NCI-H1930 (cell line): ENCODE measurements around the gene C1QL2.
A peak's percentile ranks its signal among the peaks of the same experiment; 100 is the strongest.

Experiments used
- DNase-seq, 2 experiments: peaks; one replicate each; lab custom pipeline; 2025; lab: John Stamatoyannopoulos, UW

Gene C1QL2

DNA sequence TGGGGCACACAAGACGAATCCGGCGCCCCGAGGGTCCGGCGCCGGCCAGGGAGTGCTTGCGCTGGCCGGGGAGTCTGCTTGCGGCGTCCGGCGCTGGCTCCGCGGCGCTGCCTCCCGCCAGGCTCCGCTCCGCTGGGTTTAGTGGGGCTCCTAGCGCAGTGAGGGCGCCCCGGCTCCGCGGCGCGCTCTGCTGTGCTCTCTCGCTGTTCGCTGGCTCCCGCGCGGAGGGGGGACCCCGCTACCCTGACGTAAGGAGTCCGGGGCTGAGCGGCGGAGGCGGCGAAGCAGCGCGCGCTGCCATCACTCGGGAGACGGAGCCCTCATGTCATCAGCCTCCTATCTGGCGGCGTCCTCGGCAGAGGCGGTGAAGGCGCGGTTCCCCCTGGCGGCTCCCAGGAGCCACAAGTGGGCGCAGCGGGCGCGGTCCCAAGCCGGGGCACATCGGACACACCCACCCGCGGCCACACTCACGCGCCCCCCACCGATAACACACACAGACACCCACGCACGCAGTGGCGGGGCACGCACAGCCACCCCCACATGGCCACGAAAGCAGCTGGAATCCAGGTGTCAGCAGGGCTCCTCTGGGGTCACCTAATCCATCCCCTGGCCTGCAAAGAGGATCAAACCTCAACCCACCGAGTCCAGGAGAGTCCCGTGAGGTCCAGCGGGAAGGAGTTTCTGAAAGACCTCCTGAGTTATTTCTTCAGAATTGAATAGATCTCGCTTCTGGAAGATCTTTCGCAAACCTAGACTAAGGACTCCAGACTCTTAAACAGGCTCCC lies at the start of gene C1QL2:
TSS of gene C1QL2 (minus strand) at position 189 of the 785 bp plus-strand sequence. CDS start 482 bp downstream, outside the sequence.
- peak; percentile 60 to 78 for DNase-seq

DNA sequence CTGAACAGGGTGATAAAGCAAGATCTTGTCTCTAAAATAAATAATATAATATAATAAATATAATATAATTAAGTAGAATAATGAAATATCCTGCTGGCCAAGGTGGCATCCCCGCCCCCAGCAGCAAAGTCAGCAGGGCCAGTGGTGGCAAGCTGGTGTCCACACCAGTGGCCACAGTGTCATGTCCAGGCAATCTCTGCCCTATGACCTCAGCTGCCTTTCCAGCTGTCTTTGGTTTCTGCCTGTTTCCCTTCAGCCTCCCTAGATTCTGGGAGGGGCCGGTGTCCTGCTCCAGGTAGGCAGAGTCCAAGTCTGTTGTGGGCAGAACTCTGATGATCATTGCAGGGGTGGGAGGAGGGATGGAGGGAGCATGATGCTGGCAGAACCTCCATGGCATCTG lies 48.9 kb upstream of the C1QL2 start:
- no peak for DNase-seq

DNA sequence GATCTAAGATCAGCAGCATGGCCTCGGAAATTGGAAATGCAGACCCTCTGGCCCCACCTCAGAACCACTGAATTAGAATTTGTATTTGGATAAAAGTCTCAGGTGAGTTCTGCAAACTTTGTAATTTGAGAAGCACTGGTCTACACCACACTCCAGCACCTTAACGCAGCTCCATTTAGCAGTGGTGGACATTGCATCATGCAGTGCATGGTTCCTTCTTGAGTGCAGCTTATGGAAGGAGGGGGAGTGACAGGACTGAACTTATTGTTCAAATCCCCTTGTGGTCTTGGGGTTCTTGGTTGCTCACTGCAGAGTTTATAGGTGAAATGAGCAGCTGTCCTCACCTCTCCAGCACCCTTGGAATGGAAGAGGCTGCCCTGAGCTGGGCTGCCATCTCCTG lies 47.6 kb upstream of the C1QL2 start:
- DNase-seq = no peak

DNA sequence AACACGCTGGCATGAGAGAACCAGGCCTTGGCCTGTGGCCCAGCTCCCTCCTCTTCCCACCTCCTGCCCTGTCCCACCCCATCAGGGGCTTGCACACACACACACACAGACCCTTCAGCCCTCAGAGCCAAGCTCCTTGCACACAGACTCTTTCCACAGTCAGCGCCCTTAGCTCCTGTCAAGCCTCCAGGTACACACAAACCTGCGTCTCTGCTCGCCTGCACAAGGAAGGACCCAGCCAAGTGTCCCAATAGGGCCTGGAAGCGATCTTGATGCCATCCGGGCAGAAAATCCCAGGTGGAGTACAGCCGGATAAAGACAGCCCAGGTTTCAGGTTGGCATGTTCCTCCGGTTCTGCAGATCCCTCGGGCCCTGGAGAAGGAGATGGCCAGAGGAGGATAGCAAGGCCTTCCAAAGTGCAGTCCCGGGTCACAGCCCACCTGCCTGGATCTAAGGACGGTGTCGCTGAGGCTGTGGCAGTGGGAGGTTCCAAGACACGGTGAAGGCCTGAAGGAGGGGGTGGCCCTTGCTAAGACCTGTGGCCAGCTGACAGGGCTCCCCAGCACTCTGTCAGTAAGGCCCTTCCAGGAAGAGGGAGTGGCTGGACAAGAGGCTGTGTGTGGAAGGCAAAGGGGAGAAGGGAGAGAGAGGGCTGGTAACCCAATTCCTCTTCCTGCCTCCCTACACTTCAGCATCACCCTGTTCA lies 46.6 kb upstream of the C1QL2 start:
- no peak for DNase-seq

DNA sequence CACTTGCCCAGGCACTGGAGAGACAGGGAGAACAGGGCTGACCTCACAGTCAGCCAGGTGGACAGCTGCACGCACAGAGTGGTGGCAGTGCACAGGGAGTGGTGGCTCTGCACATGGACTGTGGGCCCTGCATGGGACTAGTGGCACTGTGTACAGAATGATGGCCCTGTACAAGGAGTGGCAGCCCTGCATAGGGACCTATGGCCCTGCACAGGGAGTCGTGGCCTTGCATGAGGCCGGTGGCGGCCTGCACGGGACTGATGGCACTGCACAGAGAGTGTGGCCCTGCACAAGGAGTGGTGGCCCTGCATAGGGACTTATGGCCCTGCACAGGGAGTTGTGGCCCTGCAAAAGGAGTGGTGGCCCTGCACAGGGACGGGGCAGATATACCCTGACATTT lies 46.0 kb upstream of the C1QL2 start:
- no peak for DNase-seq

DNA sequence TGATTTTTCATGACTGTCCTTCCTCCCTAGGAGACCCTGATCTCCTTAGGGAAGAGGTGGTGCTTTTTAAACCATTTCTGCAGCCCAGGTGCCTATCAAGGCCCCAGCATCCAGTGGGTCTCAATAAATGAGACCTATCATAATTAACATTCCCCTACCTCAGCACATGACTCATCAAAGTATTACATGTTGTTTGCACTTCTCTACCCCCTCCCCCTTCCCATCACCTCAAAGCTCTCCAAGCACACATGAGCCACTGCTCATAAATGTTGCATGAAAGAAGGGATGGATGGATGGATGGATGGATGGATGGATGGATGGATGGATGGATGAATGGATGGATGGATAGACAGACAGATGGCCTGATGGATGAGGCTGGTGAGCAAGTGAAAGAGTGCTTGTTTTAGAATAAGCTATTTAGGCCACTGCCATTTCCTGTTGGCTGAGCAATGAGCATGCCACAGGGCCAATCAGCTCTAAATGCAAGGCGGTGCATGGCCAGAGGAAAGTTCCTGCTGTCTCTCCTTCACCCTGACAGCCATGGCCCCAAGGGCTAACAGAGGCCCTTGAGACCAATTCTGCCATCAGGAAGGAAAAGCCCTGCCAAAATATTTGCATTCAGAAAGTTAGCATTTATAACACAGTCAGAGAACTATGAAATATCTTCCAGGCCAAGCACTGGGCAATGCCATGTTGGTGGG lies 44.2 kb upstream of the C1QL2 start:
- DNase-seq = no peak

DNA sequence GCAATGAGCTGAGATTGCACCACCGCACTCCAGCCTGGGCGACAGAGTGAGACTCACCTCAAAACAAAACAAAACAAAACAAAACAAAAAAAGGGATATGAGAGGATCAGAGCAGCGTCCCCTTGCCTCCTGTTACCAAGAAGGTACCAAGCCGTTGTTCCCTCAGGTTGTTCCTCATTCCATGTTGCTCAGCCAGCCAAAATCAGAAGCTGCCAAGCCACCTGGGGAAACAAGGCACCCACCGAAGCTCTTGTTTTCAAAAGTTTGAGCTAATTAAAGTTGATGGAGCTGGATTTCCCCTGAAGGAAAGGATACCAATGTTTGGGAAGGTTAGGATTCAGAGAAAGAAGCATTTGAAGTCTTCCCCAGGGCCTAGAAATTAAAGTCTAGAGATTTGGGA lies 43.3 kb upstream of the C1QL2 start:
- no peak for DNase-seq

DNA sequence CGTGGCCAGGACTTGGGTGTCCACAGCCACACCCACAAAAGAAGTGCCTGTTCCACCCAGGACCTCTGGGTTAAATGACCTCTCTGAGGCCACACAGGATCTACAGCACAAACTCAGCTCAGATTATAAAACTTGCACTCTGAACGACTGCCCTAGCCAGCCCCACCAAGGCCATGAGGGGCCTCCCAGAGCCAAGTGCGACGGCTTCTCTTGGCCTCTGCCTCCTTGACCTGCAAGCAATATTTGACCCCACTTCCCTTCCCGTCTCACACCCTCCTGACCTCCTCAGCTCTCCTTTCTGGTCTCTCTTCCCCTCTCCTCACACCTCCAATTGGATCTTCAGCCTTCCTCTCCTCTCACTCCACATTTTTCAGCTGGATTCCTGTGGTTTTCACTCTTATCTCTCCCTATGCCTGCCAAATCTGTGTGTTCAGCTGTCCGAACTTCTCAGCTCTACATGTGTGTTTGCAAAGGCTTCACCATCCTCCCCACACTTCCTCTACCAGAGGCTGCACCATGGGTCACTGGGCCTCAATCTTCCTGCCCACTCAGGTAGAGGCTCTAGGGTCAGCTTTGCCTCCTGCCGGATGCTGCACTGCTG lies 39.8 kb upstream of the C1QL2 start:
- no peak for DNase-seq

DNA sequence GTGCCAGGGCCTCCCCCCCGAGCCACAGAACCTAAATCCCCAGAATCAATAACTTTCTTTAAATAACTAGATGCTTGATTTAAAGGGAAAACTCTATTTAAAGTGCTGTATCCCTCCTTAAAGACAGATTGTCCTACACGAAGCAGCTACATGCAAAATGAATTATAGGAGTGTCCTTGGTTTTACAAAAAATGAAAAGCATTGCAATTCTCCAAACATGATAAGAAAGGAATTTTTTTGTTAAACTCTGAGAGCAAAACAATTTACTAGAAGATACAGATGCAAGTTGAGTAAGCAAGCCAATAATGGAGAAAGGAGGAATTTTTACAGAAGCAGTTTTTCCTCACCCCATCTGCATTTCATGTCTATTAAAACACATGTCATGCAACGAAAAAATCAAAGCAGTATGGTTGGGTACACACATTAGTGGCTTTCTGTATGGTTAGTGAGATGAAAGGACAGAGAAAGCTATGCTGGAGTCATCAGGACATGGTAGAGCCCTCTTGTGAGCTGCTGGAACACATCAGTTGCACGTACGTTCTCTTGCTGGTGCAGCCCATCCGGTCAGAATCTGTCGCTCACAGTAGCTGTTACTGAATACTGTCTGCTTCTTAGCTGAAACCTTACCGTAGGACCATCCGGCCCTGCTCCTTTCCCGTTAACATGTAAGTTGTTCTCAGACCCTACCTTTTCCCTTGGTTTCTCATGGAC lies 39.1 kb upstream of the C1QL2 start:
- no peak for DNase-seq

DNA sequence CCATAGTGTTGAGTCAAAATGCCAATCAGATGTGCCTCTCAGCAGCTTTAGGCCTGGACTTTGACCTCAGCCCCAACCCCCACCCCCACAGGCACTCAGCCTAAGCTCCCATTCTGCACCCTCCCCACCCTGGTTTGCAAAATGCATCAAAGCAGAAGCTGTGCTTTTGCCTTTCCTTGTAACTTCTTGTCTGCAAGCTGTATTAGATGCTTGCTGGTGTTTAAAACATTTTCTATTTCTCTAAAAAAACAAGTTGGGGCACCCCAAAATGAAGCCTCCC lies 38.5 kb upstream of the C1QL2 start:
- no peak for DNase-seq

DNA sequence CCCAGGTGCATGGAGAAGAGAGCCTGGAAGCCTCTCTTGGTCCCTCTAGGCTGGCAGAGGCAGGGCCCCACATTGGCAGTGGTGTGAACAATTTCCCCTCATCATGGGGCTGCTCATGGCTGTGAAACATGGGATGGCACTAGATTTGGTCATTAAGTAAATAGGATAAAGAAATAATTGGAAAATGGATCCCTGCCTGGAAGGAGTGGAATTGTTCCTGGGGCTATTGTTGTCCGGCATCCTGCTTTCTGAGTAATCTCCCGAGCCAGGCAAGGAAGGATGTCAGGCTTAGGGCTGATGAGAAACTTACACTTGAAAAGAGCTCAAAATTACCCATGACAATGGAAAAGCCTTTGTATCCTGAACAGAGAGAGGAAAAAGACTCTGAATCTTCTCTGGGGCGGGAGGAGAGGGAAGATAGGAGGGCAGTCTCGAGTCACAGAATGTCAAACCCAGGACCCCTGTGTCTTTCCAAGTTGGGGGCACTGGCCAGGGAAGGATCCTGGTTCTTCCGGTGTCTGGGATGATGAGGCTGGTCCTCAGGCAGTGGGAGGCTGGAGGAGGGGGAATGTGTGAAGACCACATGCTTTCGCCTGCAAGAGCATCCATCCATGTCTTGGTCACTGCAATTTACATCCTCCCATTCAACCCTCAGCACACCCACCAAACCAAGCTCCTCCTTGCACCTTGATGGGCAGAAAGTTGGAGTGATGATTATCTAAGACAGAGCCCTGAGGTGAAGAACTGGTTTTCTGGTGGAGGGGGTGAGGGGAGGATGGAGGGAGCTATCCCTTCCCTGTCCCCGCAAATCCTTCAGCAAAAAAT lies 38.0 kb upstream of the C1QL2 start:
- no peak for DNase-seq

DNA sequence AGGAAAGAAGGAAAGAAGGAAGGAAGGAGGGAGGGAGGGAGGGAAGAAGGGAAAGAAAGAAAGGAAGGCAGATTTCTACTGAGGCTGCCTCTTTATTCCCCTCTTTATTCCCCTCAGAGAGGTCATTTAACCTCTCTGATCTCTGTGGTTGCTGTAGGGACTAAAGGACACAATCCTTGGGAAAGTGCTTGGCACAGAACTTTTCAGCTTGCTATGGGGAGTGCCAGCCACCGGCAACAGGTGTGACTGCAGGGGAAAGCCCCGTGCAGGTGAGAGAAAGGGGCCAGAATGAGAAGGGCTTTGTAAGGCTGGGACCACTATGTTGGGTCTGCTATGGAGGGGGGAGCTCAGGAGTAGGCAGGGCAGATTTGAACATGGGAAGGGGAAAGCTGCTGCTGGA lies 37.3 kb upstream of the C1QL2 start:
- DNase-seq = no peak

DNA sequence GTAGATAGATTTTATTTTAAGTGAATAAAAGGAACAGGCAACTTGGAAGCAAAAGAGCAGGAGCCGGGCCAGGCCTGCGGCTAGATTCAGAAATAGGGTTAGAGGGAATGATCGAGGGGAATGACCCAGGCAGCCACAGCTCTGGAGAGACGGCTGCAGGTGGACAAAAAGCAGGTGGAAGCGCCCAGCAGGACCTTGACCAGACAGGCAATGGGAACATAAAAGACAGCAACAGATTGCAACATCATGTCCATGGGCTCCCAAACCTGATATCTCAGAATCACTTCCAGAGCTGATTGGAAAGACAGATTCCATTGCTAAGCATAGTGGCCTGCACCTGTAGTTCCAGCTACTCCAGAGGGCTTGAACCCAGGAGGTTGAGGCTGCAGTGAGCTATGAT lies 36.5 kb upstream of the C1QL2 start:
- DNase-seq = no peak

DNA sequence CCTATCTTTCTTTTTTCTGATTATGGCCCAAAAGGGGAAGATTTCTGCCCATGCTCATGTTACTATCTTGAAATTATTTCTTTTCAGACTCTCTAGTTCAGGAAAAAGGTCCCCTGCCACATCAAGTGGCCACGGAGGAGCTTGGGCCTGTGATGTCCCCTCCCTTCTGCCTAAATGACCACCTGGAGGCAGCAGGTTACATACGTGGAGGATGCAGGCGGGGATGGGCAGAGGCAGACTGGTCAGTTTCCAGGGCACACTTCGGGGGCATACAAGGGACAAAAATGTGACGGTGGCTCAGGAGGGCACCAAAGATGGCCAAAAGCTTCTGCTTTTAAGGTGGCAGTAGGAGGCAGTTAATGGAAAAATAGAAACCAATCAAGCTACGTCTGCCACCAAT lies 34.3 kb upstream of the C1QL2 start:
- DNase-seq = no peak

DNA sequence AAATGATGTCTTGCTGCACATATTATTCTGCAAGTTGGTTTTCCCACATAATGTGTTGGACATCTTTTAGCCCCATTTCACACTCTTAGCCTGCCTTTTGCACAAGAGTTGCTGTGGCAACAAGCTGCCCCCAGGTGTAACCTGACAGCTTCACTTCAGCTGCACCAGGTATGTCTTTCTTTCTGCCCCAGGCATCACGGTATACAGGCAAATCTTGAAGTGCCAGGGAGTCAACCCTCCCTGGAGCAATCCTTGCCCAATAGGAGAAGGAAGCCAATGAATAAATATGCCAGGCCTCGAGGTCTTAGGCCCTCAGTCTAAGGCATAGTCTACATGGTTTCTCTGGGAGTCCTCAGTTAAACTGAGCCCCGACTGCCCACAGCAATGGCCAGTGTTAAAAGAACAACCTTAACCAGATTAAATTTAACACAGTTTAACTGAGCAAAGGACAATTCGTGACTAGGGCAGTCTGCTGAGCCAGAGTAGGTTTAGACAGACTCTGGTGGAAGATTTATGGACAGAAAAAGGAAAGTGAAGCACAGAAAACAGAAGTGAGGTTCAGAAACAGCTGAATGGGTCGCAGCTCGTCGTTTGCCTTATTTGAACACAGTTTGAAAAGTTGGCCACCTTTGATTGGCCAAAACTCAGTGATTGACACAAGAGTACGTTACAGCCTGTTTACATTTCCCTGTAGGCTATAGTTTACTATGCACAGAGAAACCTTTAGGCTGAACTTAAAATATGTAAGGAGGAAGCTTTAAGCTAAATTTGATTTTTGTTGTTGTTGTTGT lies 32.0 kb upstream of the C1QL2 start:
- no peak for DNase-seq

DNA sequence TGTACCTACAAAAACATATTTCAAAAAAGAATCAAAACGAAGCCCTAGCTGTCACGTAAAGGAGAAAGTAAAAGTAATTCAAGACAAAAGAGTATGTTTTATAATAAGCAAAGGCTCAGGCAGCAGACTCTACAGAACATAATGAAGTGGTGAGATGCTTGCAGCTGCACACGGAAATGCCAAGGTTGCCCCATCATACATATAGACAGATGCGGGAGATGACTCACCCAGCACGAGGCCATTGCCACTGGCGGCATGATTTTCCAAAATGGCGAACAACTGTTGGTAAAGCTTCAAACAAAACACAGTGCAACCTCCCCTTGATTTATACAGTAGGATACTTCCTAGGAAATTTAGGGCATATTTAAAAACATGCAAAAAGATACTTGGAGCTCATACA lies 26.0 kb upstream of the C1QL2 start:
- no peak for DNase-seq

DNA sequence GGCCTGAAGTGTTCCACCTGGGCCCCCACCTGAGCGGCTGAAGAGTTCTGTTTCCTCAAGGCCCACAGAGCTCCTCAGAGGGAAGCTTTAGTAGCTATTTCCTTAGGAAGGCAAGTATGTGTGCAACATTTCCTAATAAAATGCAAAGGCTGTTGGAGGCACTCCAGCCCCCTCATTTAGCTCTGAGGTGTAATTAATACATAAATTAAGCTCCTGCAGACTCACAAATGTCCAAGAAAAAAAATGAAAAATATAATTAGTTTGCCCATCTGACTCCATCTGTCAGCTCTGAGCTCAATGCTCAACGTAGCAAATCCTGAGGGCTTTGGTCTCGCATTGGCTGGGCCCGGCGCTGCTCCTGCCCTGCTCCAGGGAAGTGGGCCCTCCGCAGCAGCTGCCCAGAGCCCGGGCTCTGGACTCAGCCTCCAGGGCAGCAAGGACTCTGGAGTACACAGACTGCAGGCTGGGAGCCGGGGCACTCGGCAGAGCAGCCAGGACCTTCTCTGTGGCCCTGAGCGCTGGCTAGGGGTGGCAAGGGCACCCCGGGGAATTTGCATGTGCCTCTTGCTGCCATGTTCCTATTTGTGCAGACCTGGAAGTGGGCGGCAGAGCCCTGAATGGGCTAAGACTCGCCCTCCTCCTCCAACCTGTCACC lies 23.4 kb upstream of the C1QL2 start:
- DNase-seq = no peak

DNA sequence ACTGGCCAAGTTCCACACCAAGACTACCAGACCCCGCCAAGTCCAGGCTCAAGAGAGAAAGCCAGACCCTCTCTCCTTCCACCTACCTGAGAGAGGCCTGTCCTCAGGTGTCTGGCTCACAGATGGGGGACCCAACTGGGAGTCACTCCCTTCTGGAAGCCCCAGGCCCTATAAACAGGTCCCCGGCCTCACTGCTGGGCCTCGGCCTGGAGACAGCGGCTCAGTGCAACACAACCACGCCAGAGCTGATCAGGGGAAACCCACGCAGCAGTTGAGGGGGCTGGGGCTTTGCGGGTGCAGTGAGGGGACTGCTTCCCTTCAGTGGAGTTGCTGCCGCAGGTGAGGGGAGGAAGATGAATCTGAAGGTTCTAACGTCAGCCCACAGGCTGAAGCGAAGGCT lies 22.8 kb upstream of the C1QL2 start:
- no peak for DNase-seq

DNA sequence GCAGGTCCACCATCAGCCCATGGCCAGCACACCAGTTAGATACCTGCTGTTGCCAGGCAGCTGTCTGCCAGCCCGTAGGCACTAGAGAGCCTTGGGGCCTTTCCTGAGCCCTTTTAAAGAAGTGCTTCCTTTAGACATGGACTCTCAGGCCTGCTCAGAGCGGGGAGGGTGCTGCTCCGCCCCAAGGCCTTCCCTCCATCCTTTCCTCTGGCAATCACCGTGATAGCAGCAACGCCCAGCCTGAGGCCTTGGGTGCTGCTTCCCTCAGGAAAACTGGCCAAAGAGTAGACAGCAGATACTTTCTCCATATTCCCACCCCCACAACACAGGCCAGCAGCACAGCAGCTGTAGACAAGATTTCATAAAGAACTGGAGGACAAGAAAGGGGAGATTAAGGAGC lies 22.3 kb upstream of the C1QL2 start:
- no peak for DNase-seq

DNA sequence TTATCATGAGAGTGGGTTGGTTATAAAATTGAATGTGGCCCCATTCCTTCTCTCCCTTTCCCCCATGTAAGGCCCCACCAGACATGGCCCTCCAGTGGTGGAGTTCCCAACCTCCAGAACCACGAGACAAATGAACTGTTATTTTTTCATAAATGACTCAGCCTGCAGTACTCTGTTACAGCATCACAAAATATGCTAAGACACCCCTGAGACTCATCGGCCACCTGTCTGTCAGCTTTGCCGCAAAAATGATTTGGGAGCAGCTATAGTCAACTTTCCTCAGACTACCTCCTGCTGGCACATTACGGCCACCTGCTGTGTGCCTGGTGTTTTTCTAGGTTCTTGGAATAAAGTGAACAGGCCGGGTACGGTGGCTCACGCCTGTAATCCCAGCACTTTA lies 21.4 kb upstream of the C1QL2 start:
- DNase-seq = no peak
